MM.1S (cell line): ENCODE measurements around the gene SELENON.
A peak's percentile ranks its signal among the peaks of the same experiment; 100 is the strongest.

ENCODE experiments used
- DNase-seq: peaks from one replicate; pipeline ENCODE4 v3.0.0-alpha.2; 2015
- H2AFZ ChIP-seq: fragments of 300-600 bp; sonication (generic); 2 replicates; pipeline ENCODE4 v1.6.0; 2016; ENCODE audit warnings: antibody characterized with exemption, low read length
- H3F3A ChIP-seq: fragments of 300-600 bp; sonication (generic); 2 replicates; pipeline ENCODE4 v1.6.1; 2016; ENCODE audit warnings: mild to moderate bottlenecking, antibody characterized with exemption, low read length, moderate library complexity, mixed read lengths; ENCODE audit not compliant: insufficient read depth
- H3K27ac ChIP-seq: fragments of 300-600 bp; sonication (generic); 2 replicates; pipeline ENCODE4 v1.5.1; 2016; ENCODE audit warnings: mild to moderate bottlenecking, low read length
- H3K27me3 ChIP-seq: fragments of 300-600 bp; sonication (generic); replicated peaks from 2 replicates; pipeline ENCODE4 v1.6.0; 2016; ENCODE audit warnings: low read length; ENCODE audit not compliant: insufficient read depth
- H3K36me3 ChIP-seq: fragments of 300-600 bp; sonication (generic); replicated peaks from 2 replicates; pipeline ENCODE4 v1.6.1; 2016; ENCODE audit warnings: mild to moderate bottlenecking, low read length, mixed read lengths; ENCODE audit not compliant: insufficient read depth
- H3K4me1 ChIP-seq: fragments of 300-600 bp; sonication (generic); 2 replicates; pipeline ENCODE4 v1.6.1; 2016; ENCODE audit warnings: low read length, mixed read lengths
- H3K4me2 ChIP-seq: fragments of 300-600 bp; sonication (generic); 2 replicates; pipeline ENCODE4 v1.6.0; 2016; ENCODE audit warnings: low read depth, low read length
- H3K4me3 ChIP-seq: fragments of 300-600 bp; sonication (generic); 2 replicates; pipeline ENCODE4 v1.5.1; 2016; ENCODE audit warnings: low read length, mixed read lengths
- H3K79me2 ChIP-seq: fragments of 300-600 bp; sonication (generic); 2 replicates; pipeline ENCODE4 v1.6.1; 2016; ENCODE audit warnings: mixed run types, low read length, mixed read lengths
- H3K9ac ChIP-seq: fragments of 300-600 bp; sonication (generic); 2 replicates; pipeline ENCODE4 v1.6.1; 2016; ENCODE audit warnings: low read length, mixed read lengths
- H3K9me2 ChIP-seq: fragments of 300-600 bp; sonication (generic); replicated peaks from 2 replicates; pipeline ENCODE4 v1.6.1; 2016; ENCODE audit warnings: mild to moderate bottlenecking, low read length, mixed read lengths; ENCODE audit not compliant: insufficient read depth
- H3K9me3 ChIP-seq: fragments of 300-600 bp; sonication (generic); replicated peaks from 2 replicates; pipeline ENCODE4 v1.6.1; 2016; ENCODE audit warnings: mild to moderate bottlenecking, low read length, mixed read lengths; ENCODE audit not compliant: insufficient read depth
- H4K20me1 ChIP-seq: fragments of 300-600 bp; sonication (generic); 2 replicates; pipeline ENCODE4 v1.6.1; 2016; ENCODE audit warnings: mild to moderate bottlenecking, low read length, moderate library complexity, mixed read lengths; ENCODE audit not compliant: insufficient read depth
- CTCF ChIP-seq: fragments of 300-600 bp; sonication (generic); IDR thresholded peaks from 2 replicates; pipeline ENCODE4 v1.5.1; 2016; ENCODE audit warnings: antibody characterized with exemption, low read length, mixed read lengths
- EZH2 ChIP-seq: fragments of 300-600 bp; sonication (generic); optimal IDR thresholded peaks from 2 replicates; pipeline ENCODE3; 2017; ENCODE audit warnings: low read depth, mild to moderate bottlenecking, antibody characterized with exemption, low read length, mixed read lengths
- EZH2phosphoT487 ChIP-seq: fragments of 300-600 bp; sonication (generic); IDR thresholded peaks from 2 replicates; pipeline ENCODE4 v1.6.1; 2018; ENCODE audit warnings: antibody characterized with exemption, low read length

The SELENON gene

GRCh38 chr1:25821112-25821476 lies 21.1 kb downstream of the SELENON start:
- no peaks in the 10 kb centered on the region for H3K9me2 ChIP-seq
- no peaks in the 10 kb centered on the region for H3K27me3 ChIP-seq
- no peak for DNase-seq
- H4K20me1 ChIP-seq, result no peaks in the 10 kb centered on the region
- peak overlapping the region; percentile 82 for H3K9ac ChIP-seq
- peaks cover 19% of the 10 kb centered on the region for H3K79me2 ChIP-seq
- peak overlapping the region; percentile 78; the same call in 1 of the 2 replicates for H3K27ac ChIP-seq
- no peaks in the 10 kb centered on the region for H3K36me3 ChIP-seq
- peaks cover 11% of the 10 kb centered on the region for H3K4me1 ChIP-seq
- peak overlapping the region; percentile 69 for H3K4me3 ChIP-seq
- peaks cover 15% of the 10 kb centered on the region; the same call in 1 of the 2 replicates for H3F3A ChIP-seq
- H3K9me3 ChIP-seq, result no peaks in the 10 kb centered on the region
- TF ChIP-seq EZH2phosphoT487, result no peak
- TF ChIP-seq EZH2, result no peak
- TF ChIP-seq CTCF, result no peak
- peak overlapping the region; percentile 91 for H3K4me2 ChIP-seq
- H2AFZ ChIP-seq, result peak overlapping the region; percentile 91

GRCh38 chr1:25821630-25822091 lies 21.7 kb downstream of the SELENON start:
- H3K4me3 ChIP-seq, result peak overlapping the region; percentile 69; the same call in 1 of the 2 replicates

GRCh38 chr1:25825605-25826004 lies 25.6 kb downstream of the SELENON start:
- Histone ChIP-seq H2AFZ (no peak overlapping the region), H3K79me2 (peaks cover 19% of the 10 kb centered on the region), H4K20me1 (no peaks in the 10 kb centered on the region), H3K4me3 (no peak overlapping the region), H3K4me2 (no peak overlapping the region), H3F3A (no peaks in the 10 kb centered on the region), H3K9me2 (no peaks in the 10 kb centered on the region), H3K27me3 (no peaks in the 10 kb centered on the region), H3K36me3 (peaks cover 5% of the 10 kb centered on the region), H3K9ac (no peak overlapping the region), H3K9me3 (no peaks in the 10 kb centered on the region), H3K27ac (no peak overlapping the region), H3K4me1 (peaks cover 7% of the 10 kb centered on the region)
- no peak for DNase-seq
- TF ChIP-seq CTCF (no peak), EZH2phosphoT487 (no peak)

More at GRCh38 chr1:25821630-25822091, 21.7 kb downstream of the SELENON start:
- Histone ChIP-seq H3K79me2 (peaks cover 19% of the 10 kb centered on the region), H3K4me2 (peak overlapping the region; percentile 91), H2AFZ (no peak overlapping the region), H3K9me2 (no peaks in the 10 kb centered on the region), H3K9me3 (no peaks in the 10 kb centered on the region), H3K27ac (no peak overlapping the region), H3K27me3 (no peaks in the 10 kb centered on the region), H3K36me3 (no peaks in the 10 kb centered on the region), H4K20me1 (no peaks in the 10 kb centered on the region), H3K4me1 (peaks cover 11% of the 10 kb centered on the region), H3F3A (peaks cover 15% of the 10 kb centered on the region; the same call in 1 of the 2 replicates), H3K9ac (peak overlapping the region; percentile 82; the same call in 1 of the 2 replicates)
- no peak for DNase-seq
- TF ChIP-seq EZH2phosphoT487 (no peak), EZH2 (no peak), CTCF (no peak)
